ENCODE measurements around the gene CGA.

DNA sequence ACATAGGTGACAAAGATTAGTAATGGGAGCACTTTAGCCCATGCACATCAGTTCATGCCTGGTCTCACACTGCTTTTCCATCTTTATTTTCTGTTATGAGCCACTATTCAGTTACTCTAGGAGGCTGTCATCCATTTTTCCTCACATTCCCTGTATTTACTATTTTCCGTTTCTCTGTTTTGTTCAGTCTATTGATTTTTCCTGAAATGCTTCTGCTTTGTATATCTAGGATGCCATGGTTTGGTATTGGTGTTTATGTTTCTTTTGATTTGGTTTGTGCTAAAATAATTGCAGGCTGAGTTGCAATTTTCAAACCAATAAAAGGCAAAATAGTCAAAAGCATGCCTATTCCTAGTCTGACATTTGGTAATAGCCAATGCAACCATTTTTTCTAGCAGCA lies 31.6 kb upstream of the CGA start:
- TF ChIP-seq, protein P1, sequence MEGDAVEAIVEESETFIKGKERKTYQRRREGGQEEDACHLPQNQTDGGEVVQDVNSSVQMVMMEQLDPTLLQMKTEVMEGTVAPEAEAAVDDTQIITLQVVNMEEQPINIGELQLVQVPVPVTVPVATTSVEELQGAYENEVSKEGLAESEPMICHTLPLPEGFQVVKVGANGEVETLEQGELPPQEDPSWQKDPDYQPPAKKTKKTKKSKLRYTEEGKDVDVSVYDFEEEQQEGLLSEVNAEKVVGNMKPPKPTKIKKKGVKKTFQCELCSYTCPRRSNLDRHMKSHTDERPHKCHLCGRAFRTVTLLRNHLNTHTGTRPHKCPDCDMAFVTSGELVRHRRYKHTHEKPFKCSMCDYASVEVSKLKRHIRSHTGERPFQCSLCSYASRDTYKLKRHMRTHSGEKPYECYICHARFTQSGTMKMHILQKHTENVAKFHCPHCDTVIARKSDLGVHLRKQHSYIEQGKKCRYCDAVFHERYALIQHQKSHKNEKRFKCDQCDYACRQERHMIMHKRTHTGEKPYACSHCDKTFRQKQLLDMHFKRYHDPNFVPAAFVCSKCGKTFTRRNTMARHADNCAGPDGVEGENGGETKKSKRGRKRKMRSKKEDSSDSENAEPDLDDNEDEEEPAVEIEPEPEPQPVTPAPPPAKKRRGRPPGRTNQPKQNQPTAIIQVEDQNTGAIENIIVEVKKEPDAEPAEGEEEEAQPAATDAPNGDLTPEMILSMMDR (IDR thresholded peaks at IDR 0.05): no peak
- TF ChIP-seq POLR2A (IDR thresholded peaks at IDR 0.05): no peak

Data from right lobe of liver (tissue), 4 donors.